H9 (cell line): ENCODE data around the gene HHATL. TPM values are rescaled to one million over a fixed set of nuclear protein-coding genes. Genes with fewer than 3 reads are reported as not detected.

ENCODE experiments used
- DNase-seq: peaks from one replicate; pipeline ENCODE4 v3.0.0-alpha.2; 2017
- H2AFZ ChIP-seq: one replicate; pipeline ENCODE4 v1.6.1; 2013; ENCODE audit warnings: mild to moderate bottlenecking, low read length, control low read depth, moderate library complexity
- H2AK5ac ChIP-seq: 2 replicates; pipeline ENCODE4 v1.6.1; 2013; ENCODE audit warnings: low read length, control low read depth, mixed read lengths; ENCODE audit not compliant: insufficient read length
- H2BK120ac ChIP-seq: one replicate; pipeline ENCODE4 v1.6.1; 2013; ENCODE audit warnings: low read depth, mild to moderate bottlenecking, low read length, control low read depth, inconsistent platforms; ENCODE audit not compliant: poor library complexity, severe bottlenecking
- H2BK12ac ChIP-seq: 2 replicates; pipeline ENCODE4 v1.6.1; 2013; ENCODE audit warnings: low read length, control low read depth, mixed read lengths, low read depth; ENCODE audit not compliant: insufficient read length
- H2BK15ac ChIP-seq: 2 replicates; pipeline ENCODE4 v1.6.1; 2013; ENCODE audit warnings: low read depth, low read length, control low read depth
- H2BK20ac ChIP-seq: one replicate; pipeline ENCODE4 v1.6.1; 2013; ENCODE audit warnings: low read depth, mild to moderate bottlenecking, low read length, control low read depth, inconsistent platforms; ENCODE audit not compliant: poor library complexity, severe bottlenecking
- H2BK5ac ChIP-seq: 2 replicates; pipeline ENCODE4 v1.6.1; 2013; ENCODE audit warnings: low read length, control low read depth, mixed read lengths; ENCODE audit not compliant: insufficient read length
- H3K14ac ChIP-seq: 2 replicates; pipeline ENCODE4 v1.6.1; 2013; ENCODE audit warnings: low read length, control low read depth; ENCODE audit not compliant: insufficient read depth
- H3K18ac ChIP-seq: 2 replicates; pipeline ENCODE4 v1.6.1; 2013; ENCODE audit warnings: low read depth, mild to moderate bottlenecking, mixed read lengths, low read length, control low read depth; ENCODE audit not compliant: insufficient read length
- H3K23ac ChIP-seq: 2 replicates; pipeline ENCODE4 v1.6.1; 2013; ENCODE audit warnings: low read length, control low read depth, mixed read lengths, low read depth; ENCODE audit not compliant: insufficient read length
- H3K23me2 ChIP-seq: 2 replicates; pipeline ENCODE4 v1.6.1; 2013; ENCODE audit warnings: low read depth, mild to moderate bottlenecking, mixed read lengths, low read length, control low read depth; ENCODE audit not compliant: insufficient read length, poor library complexity, severe bottlenecking
- H3K27ac ChIP-seq: 2 replicates; pipeline ENCODE4 v1.5.1; 2013; ENCODE audit warnings: low read length, control low read depth, mixed read lengths, low read depth; ENCODE audit not compliant: insufficient read length
- H3K27me3 ChIP-seq: 2 replicates; pipeline ENCODE4 v1.6.1; 2013; ENCODE audit warnings: low read length, control low read depth, inconsistent platforms; ENCODE audit not compliant: insufficient read depth
- H3K4ac ChIP-seq: 2 replicates; pipeline ENCODE4 v1.6.1; 2013; ENCODE audit warnings: low read depth, mild to moderate bottlenecking, control low read depth, inconsistent platforms, low read length, moderate library complexity
- H3K4me1 ChIP-seq: 2 replicates; pipeline ENCODE4 v1.6.1; 2013; ENCODE audit warnings: low read length, control low read depth, inconsistent platforms; ENCODE audit not compliant: insufficient read depth
- H3K4me2 ChIP-seq: 2 replicates; pipeline ENCODE4 v1.6.1; 2013; ENCODE audit warnings: low read length, control low read depth, mixed read lengths; ENCODE audit not compliant: insufficient read length, insufficient read depth
- H3K56ac ChIP-seq: 2 replicates; pipeline ENCODE4 v1.6.1; 2013; ENCODE audit warnings: low read depth, mild to moderate bottlenecking, mixed read lengths, low read length, control low read depth; ENCODE audit not compliant: insufficient read length
- H3K79me1 ChIP-seq: 2 replicates; pipeline ENCODE4 v1.6.1; 2013; ENCODE audit warnings: low read depth, mild to moderate bottlenecking, moderate library complexity, low read length, control low read depth, inconsistent platforms; ENCODE audit not compliant: insufficient read depth, poor library complexity, severe bottlenecking
- H3K79me2 ChIP-seq: 2 replicates; pipeline ENCODE4 v1.6.1; 2013; ENCODE audit warnings: low read length, control low read depth, inconsistent platforms; ENCODE audit not compliant: insufficient read depth
- H3K9ac ChIP-seq: 2 replicates; pipeline ENCODE4 v1.6.1; 2013; ENCODE audit warnings: low read length, control low read depth, mixed read lengths; ENCODE audit not compliant: insufficient read length; ENCODE audit errors: extremely low read depth
- H3K9me3 ChIP-seq: one replicate; pipeline ENCODE4 v1.6.1; 2013; ENCODE audit warnings: low read depth, low read length, inconsistent platforms; ENCODE audit not compliant: control insufficient read depth
- H3T11ph ChIP-seq: one replicate; pipeline ENCODE4 v1.6.1; 2013; ENCODE audit warnings: mild to moderate bottlenecking, low read length, control low read depth, inconsistent platforms
- H4K20me1 ChIP-seq: one replicate; pipeline ENCODE4 v1.6.1; 2013; ENCODE audit not compliant: control insufficient read depth, insufficient read length, insufficient read depth
- H4K5ac ChIP-seq: 2 replicates; pipeline ENCODE4 v1.6.1; 2013; ENCODE audit warnings: low read depth, mild to moderate bottlenecking, mixed read lengths, low read length, control low read depth; ENCODE audit not compliant: insufficient read length
- H4K8ac ChIP-seq: replicated peaks from 2 replicates; pipeline ENCODE4 v1.6.1; 2013; ENCODE audit warnings: low read length, control low read depth, mixed read lengths, low read depth; ENCODE audit not compliant: insufficient read length
- H4K91ac ChIP-seq: 2 replicates; pipeline ENCODE4 v1.6.1; 2013; ENCODE audit warnings: low read depth, mild to moderate bottlenecking, moderate library complexity, mixed read lengths, low read length, control low read depth; ENCODE audit not compliant: insufficient read length
- H3K27ac Mint-ChIP-seq, 3 experiments: 2 replicates in 2 of 3; 3 replicates in 1 of 3; pipeline ENCODE4 v1.8.0; 2020 to 2021; ENCODE audit warnings: mixed read lengths in 3 of 3, mild to moderate bottlenecking in 1 of 3, moderate library complexity in 1 of 3
- H3K27me3 Mint-ChIP-seq: 2 replicates; pipeline ENCODE4 v1.8.0; 2021; ENCODE audit warnings: low read depth, mild to moderate bottlenecking, moderate library complexity, mixed read lengths
- H3K36me3 Mint-ChIP-seq, 3 experiments: 2 replicates in 2 of 3; 3 replicates in 1 of 3; pipeline ENCODE4 v1.8.0; 2020 to 2021; ENCODE audit warnings: low read depth in 3 of 3, mixed read lengths in 3 of 3; ENCODE audit not compliant: insufficient read depth in 1 of 3
- H3K4me1 Mint-ChIP-seq, 2 experiments: 2 replicates each; pipeline ENCODE4 v1.8.0; 2020; ENCODE audit warnings: mixed read lengths in 2 of 2
- H3K4me3 Mint-ChIP-seq, 2 experiments: 2 replicates in 1 of 2; 3 replicates in 1 of 2; pipeline ENCODE4 v1.8.0; 2020 to 2021; ENCODE audit warnings: mild to moderate bottlenecking in 2 of 2, mixed read lengths in 2 of 2, moderate library complexity in 1 of 2
- H3K9me3 Mint-ChIP-seq, 2 experiments: 2 replicates in 1 of 2; 3 replicates in 1 of 2; pipeline ENCODE4 v1.8.0; 2020; ENCODE audit warnings: mild to moderate bottlenecking in 2 of 2, mixed read lengths in 2 of 2, moderate library complexity in 1 of 2
- WGBS: extraction: QIAGEN DNeasy Blood & Tissue Kit; methylation state at CpG from one replicate; pipeline ENCODE4 v1.1.7; 2013; ENCODE audit warnings: missing lambda C conversion rate, low lambda C conversion rate, mixed read lengths; ENCODE audit not compliant: insufficient read length; ENCODE audit errors: extremely low coverage; 5-methylcytosine and 5-hydroxymethylcytosine counted together
- total RNA-seq: library from RNA; stranded (reverse); gene quantifications from 2 replicates; pipeline ENCODE4 v1.2.1, GENCODE V29; 2021
- TF ChIP-seq, protein P1 (sequence below): fragments of 200-600 bp; sonication (generic); conservative IDR thresholded peaks from 3 replicates; pipeline ENCODE4 v1.8.0; 2021; ENCODE audit warnings: antibody characterized with exemption, mild to moderate bottlenecking

The HHATL gene
- total RNA-seq, 1 experiment from 2014 or later, result 0.46 TPM

DNA sequence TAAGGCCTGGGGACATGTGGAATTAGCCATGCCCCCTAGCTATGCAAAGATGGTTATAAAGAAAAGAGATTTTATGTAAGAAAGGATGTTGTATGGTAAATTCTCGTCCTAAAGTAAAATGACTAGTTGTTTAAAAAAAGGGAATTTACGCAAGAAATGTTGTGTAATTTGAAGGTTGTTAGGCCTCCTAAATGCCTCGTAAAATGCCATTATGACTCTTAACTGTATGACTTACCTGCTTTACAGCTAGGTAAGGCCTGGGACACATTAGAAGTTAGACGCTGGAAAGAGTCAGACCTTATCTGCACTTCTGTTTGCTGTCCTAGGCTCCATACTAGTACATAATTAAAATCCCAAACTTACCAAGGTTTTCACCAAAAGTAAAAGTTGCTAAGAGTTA is 17.5 kb upstream of the HHATL start:
- Mint-ChIP-seq H3K9me3 (peaks cover 0 to 2% of the 10 kb centered on the region in 2 experiments; a peak in 2 of 5 replicates), H3K36me3 (no peaks in the 10 kb centered on the region; a peak in 1 of 7 replicates), H3K4me3 (no peak overlapping the region), H3K27ac (no peak overlapping the region), H3K27me3 (peaks cover 7% of the 10 kb centered on the region), H3K4me1 (peaks cover 0 to 8% of the 10 kb centered on the region in 2 experiments; a peak in 3 of 4 replicates)
- no peaks in the 10 kb centered on the region for H3K79me1 ChIP-seq
- H3K27ac ChIP-seq, result no peak overlapping the region
- H3K4me2 ChIP-seq, result no peak overlapping the region
- no peak overlapping the region for H3K56ac ChIP-seq
- TF ChIP-seq, protein P1, sequence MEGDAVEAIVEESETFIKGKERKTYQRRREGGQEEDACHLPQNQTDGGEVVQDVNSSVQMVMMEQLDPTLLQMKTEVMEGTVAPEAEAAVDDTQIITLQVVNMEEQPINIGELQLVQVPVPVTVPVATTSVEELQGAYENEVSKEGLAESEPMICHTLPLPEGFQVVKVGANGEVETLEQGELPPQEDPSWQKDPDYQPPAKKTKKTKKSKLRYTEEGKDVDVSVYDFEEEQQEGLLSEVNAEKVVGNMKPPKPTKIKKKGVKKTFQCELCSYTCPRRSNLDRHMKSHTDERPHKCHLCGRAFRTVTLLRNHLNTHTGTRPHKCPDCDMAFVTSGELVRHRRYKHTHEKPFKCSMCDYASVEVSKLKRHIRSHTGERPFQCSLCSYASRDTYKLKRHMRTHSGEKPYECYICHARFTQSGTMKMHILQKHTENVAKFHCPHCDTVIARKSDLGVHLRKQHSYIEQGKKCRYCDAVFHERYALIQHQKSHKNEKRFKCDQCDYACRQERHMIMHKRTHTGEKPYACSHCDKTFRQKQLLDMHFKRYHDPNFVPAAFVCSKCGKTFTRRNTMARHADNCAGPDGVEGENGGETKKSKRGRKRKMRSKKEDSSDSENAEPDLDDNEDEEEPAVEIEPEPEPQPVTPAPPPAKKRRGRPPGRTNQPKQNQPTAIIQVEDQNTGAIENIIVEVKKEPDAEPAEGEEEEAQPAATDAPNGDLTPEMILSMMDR, result no peak
- H4K8ac ChIP-seq, result no peak overlapping the region
- H2BK120ac ChIP-seq, result no peak overlapping the region
- H3K14ac ChIP-seq, result no peak overlapping the region
- no peak overlapping the region for H4K5ac ChIP-seq
- H2BK5ac ChIP-seq, result no peak overlapping the region
- H3K18ac ChIP-seq, result no peak overlapping the region
- no peak for DNase-seq
- no peak overlapping the region for H2AFZ ChIP-seq
- WGBS, result 100% methylated on average over 2 of the region's 4 CpGs
- H3K9ac ChIP-seq, result no peak overlapping the region
- no peaks in the 10 kb centered on the region for H3K4me1 ChIP-seq
- no peak overlapping the region for H2BK12ac ChIP-seq
- no peaks in the 10 kb centered on the region for H3K23me2 ChIP-seq
- no peaks in the 10 kb centered on the region for H3K27me3 ChIP-seq
- no peaks in the 10 kb centered on the region for H4K20me1 ChIP-seq
- no peaks in the 10 kb centered on the region for H3K9me3 ChIP-seq
- no peaks in the 10 kb centered on the region for H3K79me2 ChIP-seq
- no peak overlapping the region for H3K4ac ChIP-seq
- H2BK20ac ChIP-seq, result no peak overlapping the region
- no peak overlapping the region for H2BK15ac ChIP-seq
- H3T11ph ChIP-seq, result no peak overlapping the region
- no peak overlapping the region for H3K23ac ChIP-seq
- H2AK5ac ChIP-seq, result no peak overlapping the region
- no peak overlapping the region for H4K91ac ChIP-seq
